C4-2B (cell line): ENCODE data around the gene SHC2.
"Not testable (repeated sequence)": the region's sequence is repeated elsewhere in the genome, so short reads cannot be mapped to it uniquely, and the experiment has no call there.

Source experiments
- H3K27ac ChIP-seq: fragments of 450-650 bp; 2 replicates; pipeline ENCODE4 v1.5.1; 2017
- ZFX ChIP-seq: fragments of 450-650 bp; IDR thresholded peaks from 2 replicates; pipeline ENCODE4 v1.6.1; 2017
- TF ChIP-seq, protein P1 (sequence below): fragments of 450-650 bp; conservative IDR thresholded peaks from 2 replicates; pipeline ENCODE4 v1.5.1; 2017; ENCODE audit warnings: mild to moderate bottlenecking

SHC2 gene

DNA sequence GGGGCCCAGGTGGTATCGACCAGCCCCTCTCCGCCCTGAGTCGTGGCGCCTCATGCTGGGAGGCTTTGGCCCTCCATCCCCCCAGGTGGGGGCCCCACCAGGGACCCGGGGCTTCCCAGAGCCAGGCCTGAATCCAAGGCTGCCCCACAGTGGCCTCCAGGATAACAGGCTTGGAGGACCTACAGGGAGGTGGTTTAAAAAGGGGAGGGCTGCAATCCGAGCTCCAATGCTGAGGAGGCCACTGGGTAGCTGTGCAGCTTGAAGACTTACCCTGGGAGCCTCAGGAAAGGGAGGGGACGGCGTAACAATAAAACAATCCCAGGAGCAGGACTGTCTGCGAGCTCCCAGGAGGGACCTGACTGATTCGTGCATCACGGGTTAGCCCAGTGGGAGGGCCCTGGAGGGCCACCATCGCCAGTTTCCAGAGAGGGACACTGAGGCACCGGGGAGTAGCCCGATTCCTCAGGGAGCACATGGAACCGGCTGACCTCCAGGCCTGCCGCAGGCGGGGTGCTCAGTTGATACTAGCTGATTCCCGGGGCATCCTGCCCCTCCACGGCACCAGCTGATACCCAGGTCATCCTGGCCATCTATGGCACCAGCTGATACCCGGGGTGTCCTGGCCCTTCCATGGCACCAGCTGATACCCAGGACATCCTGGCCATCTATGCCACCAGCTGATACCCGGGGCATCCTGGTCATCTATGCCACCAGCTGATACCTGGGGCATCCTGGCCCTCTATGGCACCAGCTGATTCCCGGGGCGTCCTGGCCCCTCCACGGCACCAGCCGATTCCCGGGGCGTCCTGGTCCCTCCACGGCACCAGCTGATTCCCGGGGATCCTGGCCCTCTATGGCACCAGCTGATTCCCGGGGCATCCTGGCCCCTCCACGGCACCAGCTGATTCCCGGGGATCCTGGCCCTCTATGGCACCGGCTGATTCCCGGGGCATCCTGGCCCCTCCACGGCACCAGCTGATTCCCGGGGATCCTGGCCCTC is 48.2 kb downstream of the SHC2 start:
- no peak overlapping the region for H3K27ac ChIP-seq
- TF ChIP-seq, protein P1, sequence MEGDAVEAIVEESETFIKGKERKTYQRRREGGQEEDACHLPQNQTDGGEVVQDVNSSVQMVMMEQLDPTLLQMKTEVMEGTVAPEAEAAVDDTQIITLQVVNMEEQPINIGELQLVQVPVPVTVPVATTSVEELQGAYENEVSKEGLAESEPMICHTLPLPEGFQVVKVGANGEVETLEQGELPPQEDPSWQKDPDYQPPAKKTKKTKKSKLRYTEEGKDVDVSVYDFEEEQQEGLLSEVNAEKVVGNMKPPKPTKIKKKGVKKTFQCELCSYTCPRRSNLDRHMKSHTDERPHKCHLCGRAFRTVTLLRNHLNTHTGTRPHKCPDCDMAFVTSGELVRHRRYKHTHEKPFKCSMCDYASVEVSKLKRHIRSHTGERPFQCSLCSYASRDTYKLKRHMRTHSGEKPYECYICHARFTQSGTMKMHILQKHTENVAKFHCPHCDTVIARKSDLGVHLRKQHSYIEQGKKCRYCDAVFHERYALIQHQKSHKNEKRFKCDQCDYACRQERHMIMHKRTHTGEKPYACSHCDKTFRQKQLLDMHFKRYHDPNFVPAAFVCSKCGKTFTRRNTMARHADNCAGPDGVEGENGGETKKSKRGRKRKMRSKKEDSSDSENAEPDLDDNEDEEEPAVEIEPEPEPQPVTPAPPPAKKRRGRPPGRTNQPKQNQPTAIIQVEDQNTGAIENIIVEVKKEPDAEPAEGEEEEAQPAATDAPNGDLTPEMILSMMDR: no peak
- TF ChIP-seq ZFX: no peak

- no peak for TF ChIP-seq ZFX
- TF ChIP-seq, protein P1: no peak
- H3K27ac ChIP-seq: no peak overlapping the region
Measured at GRCh38 chr19:411723-412355, 49.0 kb downstream of the SHC2 start.

- H3K27ac ChIP-seq: not testable (repeated sequence)
Measured at GRCh38 chr19:411121-411722, 49.6 kb downstream of the SHC2 start.

DNA sequence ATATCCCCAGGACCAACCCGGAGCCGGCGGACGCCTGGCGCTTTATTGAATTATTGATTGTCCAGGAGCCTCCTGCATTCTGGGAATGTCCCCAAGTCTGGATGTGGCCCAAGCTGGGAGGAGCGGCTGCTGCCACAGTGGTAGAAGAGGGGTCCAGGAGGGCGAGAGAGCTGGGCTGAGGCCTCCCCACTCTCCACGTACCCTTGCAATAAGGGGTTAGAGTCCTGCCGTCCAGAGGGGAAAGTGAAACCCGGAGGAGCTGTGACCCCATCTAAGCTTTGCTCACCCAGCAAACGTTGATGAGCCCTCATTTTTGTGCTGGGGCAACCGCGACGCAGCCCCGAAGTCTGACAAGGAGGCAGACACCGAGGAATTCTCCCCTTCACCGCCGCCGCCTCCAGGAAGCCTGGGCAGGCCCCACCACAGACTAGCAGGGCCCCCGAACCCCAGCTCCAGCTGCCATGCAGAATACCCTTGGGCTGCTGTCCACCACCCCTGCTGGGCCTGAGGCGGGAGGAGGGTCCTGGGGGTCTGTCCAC is 50.5 kb downstream of the SHC2 start:
- no peak overlapping the region for H3K27ac ChIP-seq
- TF ChIP-seq, protein P1: no peak
- no peak for TF ChIP-seq ZFX

- no peak overlapping the region for H3K27ac ChIP-seq
- TF ChIP-seq ZFX: no peak
- TF ChIP-seq, protein P1: no peak
Measured at GRCh38 chr19:409516-410242, 51.2 kb downstream of the SHC2 start.

DNA sequence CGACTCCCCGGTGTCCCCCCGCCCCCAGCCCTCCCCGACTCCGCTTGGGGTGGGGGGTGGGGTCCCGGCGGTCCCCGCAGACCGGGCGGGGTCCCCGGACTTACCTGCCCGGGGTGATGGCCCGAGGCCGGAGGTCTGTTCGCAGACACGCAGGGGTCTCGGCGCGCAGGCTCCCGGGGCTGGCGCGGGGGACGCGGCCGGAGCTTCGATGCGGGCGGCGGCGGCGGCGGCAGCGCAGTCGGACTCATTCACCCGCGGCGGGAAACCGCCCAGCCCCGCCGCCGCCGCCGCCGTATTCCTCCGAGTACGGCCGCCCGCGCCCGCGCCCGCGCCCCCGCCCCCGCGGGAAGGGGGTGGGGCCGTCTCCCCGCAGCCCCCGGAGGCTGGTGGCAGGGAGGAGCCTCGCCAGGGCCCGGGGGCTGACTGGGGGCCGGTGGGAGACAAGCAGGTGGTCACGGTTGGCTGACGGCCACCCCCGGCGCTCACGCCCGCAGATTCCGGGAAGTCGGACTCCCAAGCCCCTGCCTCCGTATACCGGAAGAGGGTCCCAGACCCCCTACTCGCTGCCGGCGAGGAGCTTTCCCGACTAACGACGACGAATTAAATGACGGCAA is 51.8 kb downstream of the SHC2 start, which contains the start of gene C2CD4C:
Gene C2CD4C (minus strand): TSS at position 246 of the 614 bp plus-strand sequence. CDS start 786 bp downstream, outside the sequence.
- H3K27ac ChIP-seq: no peak within 1 kb of the TSS

More for the DNA sequence above, 51.8 kb downstream of the SHC2 start, which contains the start of gene C2CD4C:
- TF ChIP-seq ZFX: no peak
- TF ChIP-seq, protein P1: no peak
